ENCODE data around the gene OR6S1. TPM values are rescaled to one million over a fixed set of nuclear protein-coding genes. Genes with fewer than 3 reads are reported as not detected.

Gene OR6S1
- total and polyA plus RNA-seq, 10 of the 15 experiments (the other 5 are each of a cell fraction or from before 2014, with no cell fraction given), result 0.22 to 0.67 (median 0.43) TPM; not detected in 4

- no peak for TF ChIP-seq MLLT1 (IDR thresholded peaks at IDR 0.05)
- TF ChIP-seq ELK1 (IDR thresholded peaks at IDR 0.05; ENCODE audit: low read depth, low read length), result no peak; the same call in 1 of the 2 replicates
- TF ChIP-seq PAX5 (IDR thresholded peaks at IDR 0.05; ENCODE audit: borderline replicate concordance, low read depth, low read length), result no peak
- peak; percentile 79; the same call in 1 of the 2 replicates for TF ChIP-seq NR2F1 (conservative IDR thresholded peaks at IDR 0.05)
- TF ChIP-seq SMARCA5 (IDR thresholded peaks at IDR 0.05), result peak; percentile 85; the same call in 1 of the 2 replicates
- no peak for TF ChIP-seq CHD1 (IDR thresholded peaks at IDR 0.05; ENCODE audit: low read depth, low read length)
- TF ChIP-seq EED (IDR thresholded peaks at IDR 0.05; ENCODE audit: low read depth), result no peak; the same call in none of the 2 replicates
- TF ChIP-seq MEF2B (IDR thresholded peaks at IDR 0.05; ENCODE audit: partially characterized antibody, poor library complexity, severe bottlenecking), result peak; percentile 21
- TF ChIP-seq BMI1 (IDR thresholded peaks at IDR 0.05; ENCODE audit: borderline replicate concordance), result no peak
- peak; percentile 82 for TF ChIP-seq KLF5 (IDR thresholded peaks at IDR 0.05; ENCODE audit: partially characterized antibody)
- no peak for TF ChIP-seq PAX8 (IDR thresholded peaks at IDR 0.05)
- TF ChIP-seq SRF (IDR thresholded peaks at IDR 0.05; ENCODE audit: low read depth in 2 of 2, low read length in 2 of 2), result no peak
- no peak for TF ChIP-seq CEBPZ (IDR thresholded peaks at IDR 0.05; ENCODE audit: low read depth, low read length)
- no peak for TF ChIP-seq SREBF1 (IDR thresholded peaks at IDR 0.05; ENCODE audit: low read length)
- TF ChIP-seq NR2C2 (IDR thresholded peaks at IDR 0.05; ENCODE audit: borderline replicate concordance, control insufficient read depth, insufficient read length, low read depth), result no peak
- TF ChIP-seq SMC3 (IDR thresholded peaks at IDR 0.05; ENCODE audit: borderline replicate concordance, low read length), result no peak
- no peak for TF ChIP-seq PBX3 (IDR thresholded peaks at IDR 0.05; ENCODE audit: insufficient replicate concordance, low read depth, low read length)
- no peak for TF ChIP-seq ATF7 (IDR thresholded peaks at IDR 0.05; ENCODE audit: low read depth)
- TF ChIP-seq MTA3 (IDR thresholded peaks at IDR 0.05; ENCODE audit: borderline replicate concordance, low read length), result no peak; the same call in 1 of the 2 replicates
- TF ChIP-seq HSF1 (IDR thresholded peaks at IDR 0.05; ENCODE audit: low read depth, low read length), result no peak
- no peak for TF ChIP-seq KAT2A (conservative IDR thresholded peaks at IDR 0.05; ENCODE audit: control insufficient read depth, low read depth, low read length)
- TF ChIP-seq TARDBP (IDR thresholded peaks at IDR 0.05; ENCODE audit: borderline replicate concordance), result peak; percentile 96
Measured at GRCh38 chr14:20681348-20682126, 40.0 kb upstream of the OR6S1 start (continued).

All from GM12878 (cell line).